ENCODE results near the gene GPS1.

DNA sequence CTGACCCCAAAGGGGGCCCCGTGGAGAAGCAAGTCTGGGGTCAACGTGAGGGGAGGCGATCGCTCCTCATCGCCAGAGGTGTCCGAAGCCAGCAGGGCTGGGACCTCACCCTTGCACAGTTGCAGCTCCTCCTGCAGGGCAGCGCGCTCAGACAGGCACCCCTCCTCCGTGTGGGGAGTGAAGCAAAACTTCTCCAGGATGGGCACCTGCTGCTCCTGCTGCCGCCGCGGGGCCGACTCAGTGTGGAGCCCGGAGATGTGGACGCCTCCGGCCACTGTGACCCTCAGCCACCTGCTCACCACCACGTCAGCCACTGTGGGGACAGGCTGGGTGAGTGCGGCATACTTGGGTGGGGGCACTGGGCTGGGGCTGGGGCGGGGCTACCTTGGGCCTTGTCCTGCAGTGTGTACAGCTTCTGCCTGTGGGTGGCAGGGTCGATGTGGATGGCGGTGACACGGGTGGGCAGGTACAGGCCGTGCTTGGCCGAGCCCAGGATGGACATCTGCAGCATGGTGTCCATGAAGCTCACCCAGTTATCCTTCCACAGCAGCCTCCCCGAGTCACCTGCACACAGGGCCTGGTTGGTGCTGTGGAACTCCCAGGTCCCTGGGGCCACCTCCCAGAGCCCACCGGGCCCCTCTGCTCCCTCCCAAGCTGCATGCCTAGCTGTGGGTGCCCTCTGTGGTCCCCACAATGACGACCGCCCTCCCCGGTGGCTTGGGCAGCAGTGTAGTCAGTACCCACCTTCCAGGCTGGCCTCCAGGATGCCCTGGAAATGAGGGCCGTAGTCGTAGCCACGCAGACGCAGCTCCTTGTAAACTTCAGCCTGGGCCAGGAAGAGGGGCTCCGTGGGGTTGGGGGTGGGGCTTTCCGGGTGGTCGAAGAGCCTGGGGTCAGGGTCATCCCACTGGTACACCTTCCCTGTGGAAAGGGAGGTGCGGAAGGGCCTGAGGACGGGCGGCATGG lies 35.5 kb downstream of the GPS1 start:
- TF ChIP-seq, protein P1, sequence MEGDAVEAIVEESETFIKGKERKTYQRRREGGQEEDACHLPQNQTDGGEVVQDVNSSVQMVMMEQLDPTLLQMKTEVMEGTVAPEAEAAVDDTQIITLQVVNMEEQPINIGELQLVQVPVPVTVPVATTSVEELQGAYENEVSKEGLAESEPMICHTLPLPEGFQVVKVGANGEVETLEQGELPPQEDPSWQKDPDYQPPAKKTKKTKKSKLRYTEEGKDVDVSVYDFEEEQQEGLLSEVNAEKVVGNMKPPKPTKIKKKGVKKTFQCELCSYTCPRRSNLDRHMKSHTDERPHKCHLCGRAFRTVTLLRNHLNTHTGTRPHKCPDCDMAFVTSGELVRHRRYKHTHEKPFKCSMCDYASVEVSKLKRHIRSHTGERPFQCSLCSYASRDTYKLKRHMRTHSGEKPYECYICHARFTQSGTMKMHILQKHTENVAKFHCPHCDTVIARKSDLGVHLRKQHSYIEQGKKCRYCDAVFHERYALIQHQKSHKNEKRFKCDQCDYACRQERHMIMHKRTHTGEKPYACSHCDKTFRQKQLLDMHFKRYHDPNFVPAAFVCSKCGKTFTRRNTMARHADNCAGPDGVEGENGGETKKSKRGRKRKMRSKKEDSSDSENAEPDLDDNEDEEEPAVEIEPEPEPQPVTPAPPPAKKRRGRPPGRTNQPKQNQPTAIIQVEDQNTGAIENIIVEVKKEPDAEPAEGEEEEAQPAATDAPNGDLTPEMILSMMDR (IDR thresholded peaks at IDR 0.05; ENCODE audit: insufficient read depth, low read length, poor library complexity, severe bottlenecking) = no peak
- TF ChIP-seq EZH2phosphoT487 (conservative IDR thresholded peaks at IDR 0.05; ENCODE audit: low read length) = no peak
